Stimulated activated naive CD8-positive, alpha-beta T cell treated with anti-CD3 and anti-CD28 coated beads, Interleukin-15, amount 100 ng/mL, for 72 hours (primary cell): ENCODE data around the gene GTF2A1L.
"Not testable (repeated sequence)": the region's sequence is repeated elsewhere in the genome, so short reads cannot be mapped to it uniquely, and the experiment has no call there.

Source experiments
- ATAC-seq: fragments of 150-1000 bp; cut with Tn5 transposase; 2 replicates; pipeline ENCODE4 v1.10.0; 2021; ENCODE audit warnings: mild to moderate bottlenecking, moderate library complexity
- DNase-seq, 2 donors: peaks; one replicate each; pipeline ENCODE4 v3.0.0; 2021 to 2022
- H3K27ac Mint-ChIP-seq, 2 donors: one replicate each; pipeline ENCODE4 v1.8.0; 2022; ENCODE audit warnings: mild to moderate bottlenecking in 2 of 2, mixed read lengths in 2 of 2, moderate library complexity in 2 of 2
- H3K27me3 Mint-ChIP-seq: one replicate; pipeline ENCODE4 v1.8.0; 2022; ENCODE audit warnings: mixed read lengths
- H3K4me1 Mint-ChIP-seq: one replicate; pipeline ENCODE4 v1.8.0; 2022; ENCODE audit warnings: mild to moderate bottlenecking, mixed read lengths
- H3K4me3 Mint-ChIP-seq, 2 donors: one replicate each; pipeline ENCODE4 v1.8.0; 2022; ENCODE audit warnings: mild to moderate bottlenecking in 2 of 2, mixed read lengths in 2 of 2, moderate library complexity in 1 of 2
- H3K9me3 Mint-ChIP-seq, 2 donors: one replicate each; pipeline ENCODE4 v1.8.0; 2022; ENCODE audit warnings: mixed read lengths in 2 of 2

The GTF2A1L gene

DNA sequence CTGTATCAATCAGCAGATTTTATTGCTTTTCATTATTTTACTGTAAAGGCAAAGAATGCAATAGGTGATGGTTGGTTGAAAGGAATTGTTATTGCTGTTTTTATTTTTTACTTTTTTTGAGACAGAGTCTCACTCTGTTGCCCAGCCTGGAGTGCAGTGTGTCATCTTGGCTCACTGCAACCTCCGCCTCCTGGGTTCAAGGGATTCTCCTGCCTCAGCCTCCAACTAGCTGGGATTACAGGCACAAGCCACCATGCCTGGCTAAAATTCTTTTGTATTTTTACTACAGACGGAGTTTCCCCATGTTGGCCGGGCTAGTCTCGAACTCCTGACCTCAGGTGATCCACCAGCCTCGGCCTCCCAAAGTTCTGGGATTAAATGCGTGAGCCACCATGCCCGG, 20.9 kb upstream of the GTF2A1L start:
- not testable (repeated sequence) for ATAC-seq, DNase-seq, H3K4me1 Mint-ChIP-seq, H3K9me3 Mint-ChIP-seq, H3K4me3 Mint-ChIP-seq, H3K27ac Mint-ChIP-seq, H3K27me3 Mint-ChIP-seq

- no peak overlapping the region for H3K4me3 Mint-ChIP-seq
- no peak for DNase-seq
- H3K27me3 Mint-ChIP-seq, result peaks cover 6% of the 10 kb centered on the region
- no peak overlapping the region for H3K27ac Mint-ChIP-seq
- H3K9me3 Mint-ChIP-seq, result no peaks in the 10 kb centered on the region
- H3K4me1 Mint-ChIP-seq, result no peaks in the 10 kb centered on the region
- no peak for ATAC-seq
Measured at GRCh38 chr2:48597492-48597891, 20.2 kb upstream of the GTF2A1L start.

DNA sequence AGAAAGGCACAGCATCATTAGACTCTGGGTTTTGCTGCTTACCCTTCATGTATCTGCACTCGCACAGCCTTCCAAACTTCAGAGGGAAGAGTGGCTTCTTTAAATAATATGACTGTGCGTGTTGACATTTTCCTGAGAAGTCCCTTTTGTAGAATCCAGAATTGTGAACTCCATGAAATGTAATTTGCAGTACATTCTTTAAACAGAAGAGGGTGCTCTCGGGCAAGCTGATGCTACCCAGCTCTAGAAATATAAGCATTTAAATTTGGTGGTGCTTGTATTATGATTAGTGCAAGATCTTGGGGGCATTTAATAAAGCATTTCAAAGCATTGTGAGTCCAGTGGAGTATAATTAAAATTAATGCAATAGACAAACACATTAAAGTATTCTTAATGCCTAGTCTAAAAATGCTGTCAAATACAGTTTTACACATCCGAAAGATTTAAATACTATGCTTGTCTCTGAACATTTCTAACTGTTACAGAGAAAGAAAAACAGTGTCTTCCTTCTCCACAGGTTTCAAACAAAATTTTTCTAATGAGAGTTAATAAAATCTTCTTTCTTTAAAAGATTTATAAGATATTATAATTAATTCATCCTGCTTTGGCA, 17.3 kb upstream of the GTF2A1L start:
- ATAC-seq (no peak), DNase-seq (no peak)
- H3K27me3 Mint-ChIP-seq, result peaks cover 6% of the 10 kb centered on the region
- H3K27ac Mint-ChIP-seq, result no peak overlapping the region
- H3K4me3 Mint-ChIP-seq, result no peak overlapping the region
- no peaks in the 10 kb centered on the region for H3K4me1 Mint-ChIP-seq
- no peaks in the 10 kb centered on the region for H3K9me3 Mint-ChIP-seq

DNA sequence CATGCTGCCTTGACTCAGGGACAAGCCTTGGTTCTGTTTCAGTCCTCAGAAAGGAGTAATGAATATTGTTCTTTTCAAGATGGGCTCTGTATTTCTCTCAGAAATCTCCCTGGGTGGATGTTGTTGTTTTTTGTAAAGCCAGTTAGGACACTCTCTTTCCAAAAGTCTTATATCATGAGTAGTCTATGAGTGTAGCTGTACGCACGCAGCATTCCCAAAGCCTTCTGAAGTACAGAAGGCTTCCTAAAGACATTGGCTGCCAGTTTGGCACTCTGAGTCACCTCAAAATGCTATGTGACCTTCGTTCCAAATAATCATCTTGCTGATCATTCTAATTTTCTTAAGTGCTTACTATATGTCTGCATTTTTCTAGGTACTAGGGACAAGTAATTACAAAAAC, 16.7 kb upstream of the GTF2A1L start:
- DNase-seq (no peak), ATAC-seq (no peak)
- H3K9me3 Mint-ChIP-seq, result no peaks in the 10 kb centered on the region
- H3K4me3 Mint-ChIP-seq, result no peak overlapping the region
- H3K27me3 Mint-ChIP-seq, result peaks cover 6% of the 10 kb centered on the region
- H3K27ac Mint-ChIP-seq, result no peak overlapping the region
- no peaks in the 10 kb centered on the region for H3K4me1 Mint-ChIP-seq

DNA sequence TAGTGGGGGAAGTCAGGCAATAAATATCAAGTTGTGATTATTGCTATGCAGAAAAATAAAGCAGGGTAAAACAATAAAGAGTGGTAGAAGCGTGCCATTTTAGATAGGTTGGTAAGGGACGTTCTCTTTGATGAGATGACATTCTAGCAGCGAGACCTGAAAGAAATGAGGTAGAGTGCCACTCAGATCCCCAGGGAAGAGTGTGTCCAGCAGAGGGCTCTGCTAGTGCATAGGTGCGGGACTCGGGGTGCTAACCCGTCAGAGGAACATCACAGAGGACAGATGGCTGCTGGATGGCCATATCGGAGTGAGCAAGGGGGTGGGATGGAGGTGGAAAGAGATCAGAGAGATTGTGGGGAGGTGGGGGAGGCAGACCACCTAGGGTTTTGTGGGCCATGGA, 16.3 kb upstream of the GTF2A1L start:
- no peaks in the 10 kb centered on the region for H3K9me3 Mint-ChIP-seq
- DNase-seq (no peak), ATAC-seq (peak; percentile 50)
- no peaks in the 10 kb centered on the region for H3K4me1 Mint-ChIP-seq
- no peak overlapping the region for H3K4me3 Mint-ChIP-seq
- peaks cover 6% of the 10 kb centered on the region for H3K27me3 Mint-ChIP-seq
- H3K27ac Mint-ChIP-seq, result no peak overlapping the region

- ATAC-seq (no peak), DNase-seq (no peak)
- Mint-ChIP-seq H3K27ac (no peak overlapping the region), H3K27me3 (peaks cover 8% of the 10 kb centered on the region), H3K4me3 (no peak overlapping the region), H3K9me3 (no peaks in the 10 kb centered on the region), H3K4me1 (no peaks in the 10 kb centered on the region)
Measured at GRCh38 chr2:48605482-48606175, 12.0 kb upstream of the GTF2A1L start.

DNA sequence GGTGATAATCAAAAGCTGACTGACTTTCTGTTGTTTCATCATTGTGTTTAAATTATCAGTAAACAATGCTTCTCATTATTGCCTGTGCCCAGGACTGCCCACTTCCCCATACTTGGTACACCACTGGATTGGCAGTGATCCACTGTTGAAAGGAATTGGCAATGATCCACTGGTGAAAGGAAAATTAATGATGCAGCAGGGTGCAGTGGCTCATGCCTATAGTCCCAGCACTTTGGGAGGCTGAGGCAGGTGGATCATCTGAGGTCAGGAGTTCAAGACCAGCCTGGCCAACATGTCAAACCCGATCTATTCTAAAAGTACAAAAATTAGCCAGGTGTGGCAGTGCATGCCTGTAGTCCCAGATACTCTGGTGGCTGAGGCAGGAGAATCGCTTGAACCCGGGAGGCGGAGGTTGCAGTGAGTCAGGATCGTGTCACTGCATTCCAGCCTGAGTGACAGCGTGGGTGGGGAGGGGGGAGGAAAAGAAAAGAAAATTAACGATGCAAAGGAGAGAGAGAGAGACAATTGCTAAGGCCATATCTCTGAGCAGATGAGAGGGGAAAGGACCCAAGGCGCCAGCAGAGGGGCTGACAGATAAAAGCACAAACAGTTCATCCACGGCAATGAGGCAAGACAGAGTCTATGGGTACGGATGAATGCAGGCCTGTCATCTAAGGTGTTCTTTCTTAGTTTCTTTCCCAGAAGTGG, 10.2 kb upstream of the GTF2A1L start:
- Mint-ChIP-seq H3K27me3 (peaks cover 8% of the 10 kb centered on the region), H3K9me3 (no peaks in the 10 kb centered on the region), H3K4me3 (no peak overlapping the region), H3K4me1 (no peaks in the 10 kb centered on the region), H3K27ac (no peak overlapping the region)
- ATAC-seq, result no peak
- DNase-seq, result no peak

DNA sequence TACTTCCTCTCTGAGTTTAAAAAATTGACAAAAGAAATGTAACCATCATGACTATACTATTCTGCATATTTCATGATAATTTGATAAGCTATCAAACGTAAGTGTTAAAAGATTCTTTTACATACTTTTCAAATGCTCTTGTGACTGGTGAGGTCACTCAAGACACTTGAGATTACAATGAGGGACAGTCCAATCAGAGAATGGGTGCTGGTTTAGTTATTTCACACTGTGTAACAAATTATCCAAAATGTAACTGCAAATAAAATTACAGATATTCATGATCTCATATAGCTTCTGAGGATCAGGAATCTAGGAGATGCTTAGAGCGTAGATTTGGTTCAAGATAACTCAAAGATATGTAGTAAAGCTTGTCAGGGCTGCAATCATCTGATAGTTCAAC, 4.4 kb upstream of the GTF2A1L start:
- no peaks in the 10 kb centered on the region for H3K9me3 Mint-ChIP-seq
- ATAC-seq (no peak), DNase-seq (no peak)
- H3K27me3 Mint-ChIP-seq, result peaks cover 15% of the 10 kb centered on the region
- no peak overlapping the region for H3K4me3 Mint-ChIP-seq
- no peak overlapping the region for H3K27ac Mint-ChIP-seq
- H3K4me1 Mint-ChIP-seq, result no peaks in the 10 kb centered on the region

GRCh38 chr2:48614581-48614980, 3.1 kb upstream of the GTF2A1L start:
- not testable (repeated sequence) for H3K4me1 Mint-ChIP-seq, H3K4me3 Mint-ChIP-seq, H3K27ac Mint-ChIP-seq, H3K9me3 Mint-ChIP-seq, H3K27me3 Mint-ChIP-seq, ATAC-seq, DNase-seq

DNA sequence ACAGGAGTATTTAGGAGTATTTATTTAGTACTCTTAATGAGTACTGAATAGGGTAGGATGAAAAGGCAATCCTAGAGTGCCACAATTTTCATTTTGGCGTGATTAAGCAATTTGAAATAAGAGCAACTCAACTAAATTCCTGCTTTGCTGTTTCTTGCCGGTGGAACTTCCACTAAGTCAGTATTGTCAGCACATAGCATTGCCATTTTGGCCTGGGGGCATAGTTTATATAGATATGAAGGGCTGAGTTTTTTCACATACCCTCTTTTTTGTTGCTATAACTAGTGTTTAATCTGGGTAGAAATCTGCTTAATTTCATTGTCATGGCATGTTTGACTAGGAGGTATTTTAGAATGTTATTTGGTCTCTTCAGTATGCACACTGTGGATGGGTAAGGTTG, 1.9 kb downstream of the GTF2A1L start:
- no peaks in the 10 kb centered on the region for H3K9me3 Mint-ChIP-seq
- ATAC-seq (no peak), DNase-seq (no peak)
- H3K4me1 Mint-ChIP-seq, result no peaks in the 10 kb centered on the region
- H3K27ac Mint-ChIP-seq, result no peak overlapping the region
- no peak overlapping the region for H3K4me3 Mint-ChIP-seq
- peaks cover 7% of the 10 kb centered on the region for H3K27me3 Mint-ChIP-seq

DNA sequence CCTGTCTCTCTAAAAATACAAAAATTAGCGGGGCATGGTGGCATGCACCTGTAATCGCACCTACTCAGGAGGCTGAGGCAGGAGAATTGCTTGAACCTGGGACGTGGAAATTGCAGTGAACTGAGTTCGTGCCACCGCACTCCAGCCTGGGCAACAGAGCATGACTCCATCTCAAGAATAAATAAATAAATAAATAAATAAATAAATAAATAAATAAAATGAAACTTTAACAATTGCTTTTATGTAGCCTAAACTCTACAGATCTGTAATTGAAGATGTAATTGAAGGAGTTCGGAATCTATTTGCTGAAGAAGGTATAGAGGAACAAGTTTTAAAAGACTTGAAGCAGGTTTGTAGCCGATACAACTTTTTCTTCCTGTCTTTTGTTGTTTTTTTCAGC, 2.9 kb downstream of the GTF2A1L start:
- H3K4me1 Mint-ChIP-seq, result no peaks in the 10 kb centered on the region
- H3K27ac Mint-ChIP-seq, result no peak overlapping the region
- no peak overlapping the region for H3K4me3 Mint-ChIP-seq
- DNase-seq (no peak), ATAC-seq (no peak)
- H3K27me3 Mint-ChIP-seq, result peaks cover 7% of the 10 kb centered on the region
- H3K9me3 Mint-ChIP-seq, result no peaks in the 10 kb centered on the region

GRCh38 chr2:48622691-48623090, 5.0 kb downstream of the GTF2A1L start:
- ATAC-seq, DNase-seq, H3K27me3 Mint-ChIP-seq, H3K27ac Mint-ChIP-seq, H3K4me1 Mint-ChIP-seq, H3K9me3 Mint-ChIP-seq, H3K4me3 Mint-ChIP-seq: not testable (repeated sequence)

DNA sequence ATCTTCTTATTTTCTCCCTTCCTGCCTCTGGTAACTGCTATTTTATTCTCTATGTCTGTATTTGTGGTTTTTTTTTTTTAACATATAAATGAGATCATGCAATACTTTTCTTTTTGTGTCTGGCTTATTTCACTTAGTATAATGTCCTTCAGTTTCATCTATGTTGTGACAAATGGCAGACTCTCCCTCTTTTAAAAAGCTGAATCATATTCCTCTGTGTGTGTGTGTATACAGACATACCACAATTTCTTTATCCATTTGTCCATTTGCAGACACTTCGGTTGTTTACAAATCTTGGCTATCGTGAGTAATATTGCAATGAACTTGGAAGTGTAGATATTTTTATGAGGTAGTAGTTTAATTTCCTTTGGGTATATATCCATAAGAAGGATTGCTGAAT, 7.0 kb downstream of the GTF2A1L start:
- no peaks in the 10 kb centered on the region for H3K4me1 Mint-ChIP-seq

DNA sequence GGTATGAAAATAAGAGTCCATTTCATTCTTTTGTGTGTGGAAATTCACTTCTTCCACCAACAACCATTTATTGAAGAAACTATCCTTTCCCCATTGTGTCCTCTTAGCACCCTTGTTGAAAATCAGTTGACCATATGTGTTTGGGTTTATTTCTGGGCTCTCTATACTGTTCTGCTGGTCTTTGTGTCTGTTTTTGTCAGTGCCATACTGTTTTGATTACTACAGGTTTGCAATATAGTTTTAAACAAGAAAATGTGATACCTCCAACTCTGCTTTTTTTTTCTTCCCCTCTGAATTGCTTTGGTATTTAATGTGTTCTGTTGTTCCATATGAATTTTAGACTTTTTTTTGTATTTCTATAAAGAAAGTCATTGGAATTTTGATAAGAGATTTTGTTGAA, 8.4 kb downstream of the GTF2A1L start:
- no peak overlapping the region for H3K4me3 Mint-ChIP-seq
- no peak overlapping the region for H3K27ac Mint-ChIP-seq
- peaks cover 21% of the 10 kb centered on the region for H3K27me3 Mint-ChIP-seq
- H3K4me1 Mint-ChIP-seq, result no peaks in the 10 kb centered on the region
- DNase-seq (no peak), ATAC-seq (no peak)
- H3K9me3 Mint-ChIP-seq, result peaks cover 0 to 6% of the 10 kb centered on the region in 2 donors

More for the DNA sequence above, 7.0 kb downstream of the GTF2A1L start:
- Mint-ChIP-seq H3K27me3 (peaks cover 7% of the 10 kb centered on the region), H3K4me3 (no peak overlapping the region), H3K9me3 (peaks cover 0 to 6% of the 10 kb centered on the region in 2 donors), H3K27ac (no peak overlapping the region)
- ATAC-seq (no peak), DNase-seq (no peak)

DNA sequence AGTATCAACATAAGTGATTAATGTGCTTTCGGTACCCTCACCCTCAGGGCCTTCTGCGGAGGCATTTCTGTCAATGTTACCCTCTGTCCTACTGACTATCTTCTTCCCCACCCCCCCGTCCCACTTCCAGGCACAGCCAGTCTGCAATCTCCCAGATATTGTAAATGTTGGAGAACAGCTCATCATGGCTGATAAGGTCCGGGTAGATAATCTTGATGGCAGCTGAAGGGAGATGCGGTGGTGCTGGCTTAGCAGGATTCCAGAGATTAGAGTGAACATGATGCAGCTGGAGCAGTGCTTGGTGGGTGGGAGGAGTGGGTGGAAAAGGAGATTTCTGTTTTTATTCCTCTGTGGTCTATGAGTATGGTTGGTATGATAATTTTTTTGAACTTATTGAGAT, 15.5 kb downstream of the GTF2A1L start:
- Mint-ChIP-seq H3K9me3 (peaks cover 7 to 15% of the 10 kb centered on the region in 2 donors), H3K27ac (no peak overlapping the region), H3K4me3 (no peak overlapping the region), H3K4me1 (no peaks in the 10 kb centered on the region), H3K27me3 (peaks cover 48% of the 10 kb centered on the region)
- ATAC-seq (no peak), DNase-seq (no peak)

DNA sequence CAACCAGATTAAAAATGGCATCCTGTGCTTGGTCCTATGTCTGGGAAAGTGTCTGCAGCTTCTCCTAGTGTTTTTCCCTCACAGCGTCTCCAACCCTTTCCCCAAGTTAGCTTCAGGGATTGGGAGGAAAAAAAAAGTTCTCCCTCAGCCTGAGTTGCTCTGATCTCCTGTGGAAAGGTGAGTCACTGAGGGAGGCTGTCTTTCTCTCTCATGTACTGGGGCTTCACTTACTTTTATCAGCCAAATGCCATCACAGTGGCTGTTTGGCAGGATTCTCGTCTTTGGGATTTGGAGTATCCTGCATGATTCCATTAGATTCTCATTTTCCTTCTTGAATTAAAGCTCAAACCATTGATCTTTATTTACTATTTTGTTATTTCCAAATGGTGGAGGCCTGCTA, 18.1 kb downstream of the GTF2A1L start:
- Mint-ChIP-seq H3K4me3 (no peak overlapping the region), H3K4me1 (no peaks in the 10 kb centered on the region), H3K9me3 (peaks cover 14 to 15% of the 10 kb centered on the region in 2 donors), H3K27me3 (peaks cover 38% of the 10 kb centered on the region), H3K27ac (no peak overlapping the region)
- ATAC-seq (no peak), DNase-seq (no peak)
